Adrenal gland (tissue), 5 donors: Measurements from ENCODE around the gene ADORA2A.

Experiments used
- CTCF ChIP-seq, 6 experiments: fragments of 450-650 bp in 4 of 6; fragments of 200-600 bp in 2 of 6; sonication (generic) in 1 of 6; IDR thresholded peaks; 1 replicate in 5 of 6; 2 replicates in 1 of 6; pipeline versions ENCODE4 v1.5.1 to v1.8.0; 2016 to 2021; ENCODE audit warnings: antibody characterized with exemption in 6 of 6, mild to moderate bottlenecking in 2 of 6, moderate library complexity in 1 of 6
- POLR2A ChIP-seq, 2 donors: fragments of 450-650 bp; IDR thresholded peaks; one replicate each; pipeline ENCODE4 v1.6.1; 2017; ENCODE audit warnings: antibody characterized with exemption in 2 of 2, mild to moderate bottlenecking in 2 of 2, moderate library complexity in 1 of 2
- donor health status: DM: no; HTN: no; CAD: no.

- no peak for TF ChIP-seq CTCF (IDR thresholded peaks at IDR 0.05)
- TF ChIP-seq POLR2A (IDR thresholded peaks at IDR 0.05) = no peak
Observed at GRCh38 chr22:24436553-24436952, 9.2 kb downstream of the ADORA2A start.
